ENCODE measurements around the gene CDKN1C.

Gene CDKN1C

GRCh38 chr11:2904153-2905052 is 18.8 kb upstream of the CDKN1C start:
- no peak for DNase-seq

- DNase-seq: no peak
Observed at GRCh38 chr11:2903672-2904011, 18.1 kb upstream of the CDKN1C start.

DNA sequence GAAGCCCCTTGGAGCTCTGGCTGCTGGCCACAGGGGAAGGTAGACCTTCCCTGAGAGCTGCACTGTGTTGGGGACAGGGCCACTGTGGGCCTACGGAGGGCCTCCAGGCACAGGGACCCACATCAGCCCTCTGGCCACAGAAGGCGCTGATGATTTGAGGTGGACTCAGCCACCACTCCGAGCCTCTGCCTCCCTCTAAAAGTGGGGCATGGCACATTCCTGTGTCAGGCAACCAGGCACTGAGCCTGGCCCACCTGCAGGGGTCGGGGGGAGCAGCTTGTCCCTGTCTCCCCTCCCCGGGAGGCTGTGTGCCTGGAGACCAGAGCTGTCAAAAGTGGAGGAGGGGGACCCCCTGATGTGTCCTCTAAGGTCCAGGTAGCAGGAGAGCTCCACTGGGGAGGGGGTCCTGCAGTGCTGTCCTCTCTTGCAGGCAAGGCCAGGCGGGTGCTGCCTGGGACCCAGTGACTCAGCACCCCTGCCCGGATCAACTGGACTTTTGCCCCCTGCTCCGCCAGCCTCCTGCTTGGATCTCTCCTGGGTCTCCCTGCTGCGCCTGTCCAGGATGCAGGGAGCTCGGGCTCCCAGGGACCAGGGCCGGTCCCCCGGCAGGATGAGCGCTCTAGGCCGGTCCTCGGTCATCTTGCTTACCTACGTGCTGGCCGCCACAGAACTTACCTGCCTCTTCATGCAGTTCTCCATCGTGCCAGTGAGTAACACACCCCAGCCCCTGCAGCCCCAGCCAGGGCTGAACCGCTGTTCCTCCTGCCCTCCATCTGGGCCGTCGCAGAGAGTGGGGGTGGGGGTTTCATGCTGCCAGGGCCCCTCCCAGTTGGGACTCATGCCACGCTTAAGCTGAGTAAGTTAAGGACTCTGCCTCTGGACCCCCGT is 17.5 kb upstream of the CDKN1C start:
- no peak for DNase-seq

DNA sequence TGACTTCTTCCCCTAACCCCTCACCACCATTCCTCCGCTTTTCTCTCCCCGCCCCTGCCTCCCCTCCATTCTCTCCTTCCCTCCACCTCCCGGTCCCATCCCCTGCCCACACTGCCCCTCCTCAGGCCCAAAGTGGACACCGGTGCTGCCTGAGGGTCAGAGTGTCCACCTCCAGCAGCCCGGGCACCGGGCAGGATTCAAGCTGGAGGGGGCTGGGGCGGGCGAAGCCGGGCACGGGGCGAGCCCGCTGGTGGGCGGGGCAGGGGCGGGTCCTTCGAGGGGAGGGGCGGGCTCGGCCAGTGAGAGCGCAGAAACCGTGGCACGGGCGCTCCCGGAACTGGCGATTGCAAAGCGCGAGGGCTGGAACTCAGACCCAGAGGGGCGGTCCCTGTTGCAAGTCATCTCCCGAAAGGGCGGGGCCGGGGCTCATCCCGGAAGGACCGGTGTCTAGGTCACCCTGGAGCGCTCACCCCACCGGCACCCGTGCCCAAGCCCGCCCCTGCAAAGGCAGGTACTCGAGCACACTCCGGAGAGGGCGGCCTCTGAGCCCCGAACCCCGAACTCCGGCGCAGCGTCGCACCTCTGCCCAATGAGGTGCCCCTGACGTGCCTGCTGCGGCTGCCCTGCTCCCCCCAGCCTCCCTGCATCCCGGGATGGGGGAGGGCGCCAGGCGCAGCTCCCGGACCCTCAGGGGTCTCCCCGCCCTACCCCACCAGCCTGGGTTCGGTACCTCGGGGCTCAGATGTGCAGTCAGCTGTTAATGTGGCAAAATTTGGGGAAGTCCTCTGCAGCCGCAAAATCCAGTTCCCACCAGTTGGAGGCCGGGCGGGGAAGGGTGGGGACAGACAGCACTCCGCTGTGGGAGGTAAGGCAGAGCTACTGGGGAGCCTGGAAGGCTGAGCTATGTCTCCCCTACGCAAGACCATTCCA is 16.5 kb upstream of the CDKN1C start:
- DNase-seq: peak; percentile 91

DNA sequence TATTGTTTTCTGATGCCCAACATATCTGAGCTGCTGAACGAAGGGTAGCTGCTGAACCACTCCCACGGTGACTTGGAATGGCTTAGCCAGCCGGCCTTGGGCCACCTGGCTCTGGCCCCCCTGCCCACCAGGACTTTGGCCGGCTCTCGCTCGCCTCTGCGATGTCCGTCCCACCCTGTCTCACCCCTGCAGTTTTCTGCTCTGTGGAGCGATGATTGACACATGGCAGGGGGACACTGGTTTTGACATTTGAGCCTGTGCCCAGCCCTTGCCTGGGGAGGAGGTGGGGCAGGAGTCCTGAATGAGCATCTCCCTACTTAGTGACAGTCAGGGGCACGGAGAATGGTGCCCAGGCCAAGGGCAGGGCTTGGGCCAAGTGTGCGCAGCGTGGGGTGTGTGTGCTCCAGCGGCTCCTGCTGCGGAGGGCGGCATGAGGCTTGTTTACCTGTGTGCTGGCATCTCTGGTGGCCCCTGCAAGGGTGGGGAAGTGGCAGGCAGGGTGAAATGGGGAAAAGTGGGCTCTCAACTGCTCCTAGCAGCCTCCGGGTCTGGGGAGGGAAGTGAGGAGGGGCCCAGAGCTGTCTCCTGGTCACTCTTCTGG is 15.7 kb upstream of the CDKN1C start:
- no peak for DNase-seq

DNA sequence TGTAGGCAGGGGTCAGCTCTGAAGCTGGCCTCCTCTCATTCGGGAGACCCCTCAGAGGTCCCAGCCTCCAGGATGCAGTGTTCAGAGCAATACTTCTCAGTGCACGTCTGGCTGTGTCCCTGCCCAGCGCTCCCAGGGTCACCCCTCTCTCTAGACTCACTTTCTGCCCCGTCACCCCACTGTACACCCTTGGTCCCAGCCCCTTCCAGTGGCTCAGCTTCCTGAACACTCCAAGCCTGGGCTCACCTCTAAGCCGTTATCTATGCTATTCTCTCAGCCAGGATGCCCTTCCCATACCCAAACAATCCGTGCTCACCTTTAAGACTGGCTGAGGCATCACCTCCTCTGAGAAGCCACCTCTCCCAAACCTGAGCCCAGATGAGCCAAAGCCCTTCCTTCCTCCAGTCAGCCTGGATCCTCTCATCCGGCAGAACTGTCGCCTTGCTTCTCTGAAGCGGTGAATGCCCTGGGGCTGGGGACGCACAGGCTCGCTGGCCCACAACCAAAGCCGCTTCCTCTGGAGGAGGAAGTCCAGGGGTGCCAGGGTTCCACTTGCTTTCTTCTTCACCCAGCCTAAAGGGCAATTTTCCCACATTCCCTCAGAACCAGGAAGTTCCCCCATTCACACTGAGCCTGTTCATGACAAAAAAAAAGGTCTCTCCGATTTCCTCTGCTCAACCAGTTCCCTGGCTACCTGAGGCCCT is 13.7 kb upstream of the CDKN1C start:
- DNase-seq: no peak

GRCh38 chr11:2898366-2899079 is 12.9 kb upstream of the CDKN1C start:
- DNase-seq: no peak

- no peak for DNase-seq
Observed at GRCh38 chr11:2897048-2897447, 11.5 kb upstream of the CDKN1C start.

DNA sequence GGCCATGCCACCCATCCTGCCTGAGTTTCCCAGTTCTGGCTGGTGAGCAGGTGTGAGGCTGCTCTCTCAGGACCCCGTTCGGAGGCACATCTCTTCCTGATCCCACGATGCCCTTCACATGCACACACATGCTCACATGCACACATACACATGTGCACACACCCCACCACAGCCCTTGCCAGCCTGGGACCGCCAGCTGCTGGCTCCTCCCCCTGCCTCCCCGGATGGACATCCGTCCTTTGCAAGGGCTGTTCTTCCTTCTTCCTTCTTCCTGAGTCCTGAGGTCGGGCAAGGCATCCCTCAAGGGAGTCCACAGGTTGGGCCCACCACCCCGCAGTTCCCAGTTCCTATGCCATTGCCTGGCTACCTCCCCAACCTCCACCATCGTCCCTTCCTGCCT is 10.5 kb upstream of the CDKN1C start:
- no peak for DNase-seq

DNA sequence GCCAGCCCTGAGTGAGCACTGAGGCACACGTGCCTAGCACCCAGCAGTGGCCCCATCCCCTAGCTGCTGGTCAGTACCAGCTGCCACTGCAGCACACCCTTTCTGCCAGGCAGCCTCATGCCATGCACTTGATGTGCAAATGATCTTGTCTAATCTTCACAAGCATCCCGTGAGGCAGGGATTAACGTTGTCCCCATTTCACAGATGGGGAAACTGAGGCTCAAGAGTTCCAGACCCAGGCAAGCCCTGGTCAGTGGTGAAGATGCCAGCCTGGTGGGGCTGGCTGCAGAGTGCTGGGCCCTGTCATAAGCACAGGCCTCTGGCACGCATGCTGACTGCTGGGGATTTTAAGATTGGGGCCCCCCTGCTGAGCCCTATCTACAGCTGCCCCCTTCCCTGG is 8.4 kb upstream of the CDKN1C start:
- DNase-seq: no peak

DNA sequence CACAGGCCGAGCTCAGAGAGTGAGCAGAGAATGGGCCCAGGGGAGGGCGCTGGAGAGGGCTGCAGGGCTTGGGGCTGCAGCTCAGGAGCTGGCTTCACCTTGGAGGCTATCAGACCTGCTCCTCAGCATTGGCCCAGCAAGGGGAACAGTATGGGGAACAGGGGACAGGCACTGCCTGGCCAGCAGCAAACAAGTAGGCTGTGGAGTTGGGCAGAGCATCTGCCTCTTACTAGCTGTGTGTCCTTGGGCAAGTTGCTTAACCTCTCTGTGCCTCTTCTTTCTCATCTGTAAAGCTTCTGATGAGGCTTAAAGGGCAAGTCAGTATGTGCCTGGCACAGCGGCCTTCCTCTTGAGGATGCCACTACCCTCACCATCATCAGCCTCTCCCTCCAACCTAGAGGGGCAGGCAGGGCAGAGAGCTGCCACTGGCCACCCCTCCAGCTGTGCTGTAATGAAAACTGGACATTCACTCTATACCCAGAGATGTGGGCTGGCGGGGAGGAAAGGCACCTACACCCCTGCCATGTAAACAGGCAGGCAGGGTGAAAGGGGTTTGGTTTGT is 7.5 kb upstream of the CDKN1C start:
- no peak for DNase-seq

DNA sequence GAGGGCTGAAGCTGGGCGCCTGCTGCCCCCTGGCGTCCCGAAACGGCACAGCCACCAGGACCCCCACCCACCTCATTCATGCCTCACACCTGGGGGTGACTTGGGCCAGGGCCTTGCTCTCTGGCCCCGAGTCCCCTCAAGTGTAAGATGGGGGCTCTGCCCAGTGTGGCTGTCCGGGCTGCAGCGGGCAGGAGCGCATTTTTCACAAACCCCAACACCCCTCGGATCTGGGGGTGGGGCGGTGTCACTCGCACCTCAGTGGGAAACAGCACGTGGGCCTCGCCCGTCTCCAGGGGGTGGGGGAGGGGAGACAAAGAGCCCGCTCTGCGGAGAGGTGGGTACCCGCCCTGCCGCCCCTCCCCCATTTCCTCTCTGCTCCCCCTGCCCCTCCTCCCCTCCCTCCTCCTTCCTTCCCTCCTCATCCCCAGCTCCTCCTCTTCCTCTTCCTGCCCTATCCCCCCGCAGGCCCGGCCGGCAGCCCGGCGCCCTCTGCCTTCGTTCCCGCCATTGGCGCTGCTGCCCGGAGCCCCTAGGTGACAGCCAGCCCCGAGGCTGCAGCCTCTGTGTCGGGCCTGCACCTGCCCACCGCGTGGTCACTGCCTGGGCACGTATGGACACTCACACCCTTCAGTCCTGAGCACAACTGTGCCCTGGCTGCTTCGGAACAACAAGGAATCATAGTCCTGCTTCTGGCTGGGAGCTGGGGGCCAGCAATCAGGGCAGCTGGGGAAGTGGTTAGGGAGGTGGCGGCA is 6.8 kb upstream of the CDKN1C start:
- peak; percentile 73 for DNase-seq

DNA sequence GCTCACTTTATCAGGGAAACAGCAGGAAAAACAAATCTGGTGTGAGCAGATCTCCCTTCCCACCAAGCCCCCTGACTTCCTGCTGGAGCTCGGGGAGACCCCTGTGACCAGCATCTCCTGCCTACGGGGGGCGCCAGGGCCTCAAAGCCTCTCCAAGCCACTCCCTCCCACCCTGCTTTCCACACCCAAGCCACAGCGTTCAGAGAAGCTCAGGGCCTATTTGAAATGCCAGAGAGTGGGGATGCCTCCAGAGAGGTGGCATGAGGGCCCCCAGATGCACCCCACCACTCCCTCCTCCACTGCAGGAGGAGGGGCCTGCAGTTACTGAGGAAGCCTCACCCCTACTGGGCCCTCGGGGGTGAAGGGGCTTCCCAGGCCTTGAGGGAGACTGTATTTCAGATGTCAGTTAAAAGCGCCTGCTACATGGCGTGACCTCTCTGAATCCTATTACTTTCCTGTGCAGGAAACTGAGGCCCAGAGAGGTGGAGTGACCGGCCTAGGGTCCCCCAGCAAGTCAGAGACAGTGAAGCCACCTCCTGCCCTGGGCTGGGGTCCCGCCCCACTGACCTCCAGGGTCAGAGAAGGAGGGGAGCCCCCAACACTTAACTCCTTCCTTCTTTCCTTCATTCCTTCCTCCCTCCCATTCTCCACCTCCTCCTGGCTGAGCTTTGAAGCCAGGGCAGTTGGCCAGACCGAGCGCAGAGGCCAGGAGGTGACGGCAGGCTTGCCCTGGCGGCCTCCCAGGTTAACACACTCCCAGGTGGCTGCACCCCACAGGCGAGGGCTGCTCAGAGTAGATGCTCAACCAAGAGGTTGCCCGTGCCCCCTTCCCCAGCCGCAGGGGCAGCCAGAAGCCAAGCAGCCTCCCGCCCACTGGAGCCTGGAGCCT is 6.0 kb upstream of the CDKN1C start:
- DNase-seq: no peak

DNA sequence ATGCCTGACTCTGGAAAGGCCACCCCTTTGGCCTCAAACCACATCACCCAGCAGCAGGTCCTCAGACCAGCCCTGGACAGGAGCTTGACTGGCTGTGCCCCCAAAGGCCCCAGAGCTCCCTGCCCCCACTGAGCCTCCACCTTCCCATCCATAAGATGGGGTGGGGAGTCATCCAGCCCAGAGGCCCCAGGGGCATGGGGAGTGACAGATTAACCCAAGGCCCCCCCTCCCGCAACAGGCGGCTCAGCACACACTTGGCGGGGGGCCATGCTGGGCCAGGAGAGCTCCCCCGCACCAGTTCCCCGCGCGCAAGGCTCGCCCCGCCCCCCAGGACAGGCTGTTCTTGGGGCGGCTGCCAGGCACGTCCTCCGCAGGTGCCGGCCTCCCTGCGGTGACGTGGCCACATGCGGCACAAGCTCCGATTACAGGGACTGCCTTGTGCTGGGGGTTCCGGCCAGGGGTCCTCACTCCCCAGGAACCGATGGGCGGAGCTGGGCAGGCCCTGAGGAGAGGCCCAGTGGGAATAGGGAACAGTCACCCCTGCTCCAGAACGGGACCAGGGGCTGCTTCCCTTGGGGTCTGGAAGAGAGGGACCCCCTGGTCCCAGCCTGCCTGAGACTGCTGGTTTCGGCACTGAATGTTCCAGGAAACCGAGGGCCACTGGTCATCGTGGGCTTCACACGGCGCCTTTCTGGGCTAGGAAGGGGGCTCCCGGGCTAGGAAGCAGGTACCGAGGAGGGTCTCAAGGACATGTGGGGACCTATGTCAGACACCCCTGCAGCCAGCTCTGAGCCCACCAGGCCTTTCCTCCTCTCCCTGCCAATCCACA is 5.1 kb upstream of the CDKN1C start:
- DNase-seq: no peak

DNA sequence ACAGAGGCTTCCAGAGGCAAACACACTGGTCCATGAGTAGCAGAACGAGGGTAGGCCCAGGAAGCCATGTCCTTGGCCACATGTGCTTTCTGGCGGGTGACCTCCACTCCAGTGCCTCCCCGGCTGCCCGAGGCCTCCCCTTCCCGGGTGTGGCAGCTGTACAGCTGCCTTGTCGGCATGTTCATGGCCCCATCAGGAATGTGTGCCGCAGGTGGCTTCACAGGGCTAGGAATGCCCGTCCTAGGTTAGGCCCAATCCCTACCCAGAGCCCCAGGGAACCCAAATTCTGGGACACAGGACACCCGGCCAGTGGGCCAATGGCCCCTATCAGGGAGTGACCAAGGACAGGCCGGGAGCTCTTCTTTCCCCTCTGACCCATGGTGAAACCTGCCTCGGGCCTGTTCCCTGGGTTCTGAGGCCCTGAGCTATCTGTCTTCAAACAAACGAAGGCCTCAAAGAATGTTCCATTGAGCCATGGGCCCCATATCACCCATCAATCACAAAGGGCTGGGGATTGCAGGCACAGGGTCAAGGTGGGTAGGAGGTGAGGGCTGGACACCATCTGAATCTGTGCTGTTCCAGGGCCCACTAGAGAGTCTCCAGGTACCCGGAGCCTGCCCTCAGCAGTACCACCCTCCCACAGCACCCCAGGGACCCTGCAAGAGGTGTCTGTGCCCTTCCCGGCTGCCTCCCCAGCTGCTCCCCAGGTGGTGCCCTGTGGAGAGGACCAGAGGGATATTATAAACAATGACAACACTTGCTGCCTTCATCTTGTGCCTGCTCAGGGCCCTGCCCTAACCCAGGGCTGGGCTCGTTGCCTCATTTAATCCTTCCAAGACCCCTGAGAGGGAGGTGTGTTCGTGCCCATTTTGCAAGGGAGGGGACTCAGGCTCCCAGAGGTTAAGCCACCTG is 4.0 kb upstream of the CDKN1C start:
- DNase-seq: no peak

- peak; percentile 80 for DNase-seq
Observed at GRCh38 chr11:2888266-2888968, 2.8 kb upstream of the CDKN1C start.
